Motor neuron (in vitro differentiated cells): ENCODE measurements around the gene KIRREL1. TPM values are rescaled to one million over a fixed set of nuclear protein-coding genes. Genes with fewer than 3 reads are reported as not detected.

Experiments
- ATAC-seq, 8 experiments: fragments of 200-7000 bp; cut with Tn5 transposase; replicated peaks in 6 of 8; 2 replicates each; pipeline ENCODE4 v1.8.0; 2021; ENCODE audit warnings: mild to moderate bottlenecking in 8 of 8, moderate library complexity in 8 of 8
- H3K27ac ChIP-seq, 2 donors: fragments of 250-450 bp; sonication (Bioruptor Pico); 2 replicates each; pipeline ENCODE4 v1.9.0; 2021; ENCODE audit warnings: antibody characterized with exemption in 2 of 2, mild to moderate bottlenecking in 2 of 2, moderate library complexity in 1 of 2
- H3K4me1 ChIP-seq, 2 donors: fragments of 250-450 bp; sonication (Bioruptor Pico); replicated peaks in 1 of 2; 2 replicates each; pipeline ENCODE4 v1.6.1; 2021; ENCODE audit warnings: antibody characterized with exemption in 2 of 2, mild to moderate bottlenecking in 2 of 2, moderate library complexity in 1 of 2
- H3K4me3 ChIP-seq, 5 donors: fragments of 250-450 bp; sonication (Bioruptor Pico); 2 replicates each; pipeline ENCODE4 v1.9.0; 2021; ENCODE audit warnings: antibody characterized with exemption in 5 of 5, mild to moderate bottlenecking in 5 of 5, moderate library complexity in 4 of 5
- whole genome bisulfite sequencing, 10 experiments: fragments of 450-650 bp; shearing (Covaris generic); methylation state at CpG; one replicate each; pipeline ENCODE4 v1.0.0; 2022; 5-methylcytosine and 5-hydroxymethylcytosine counted together
- in situ Hi-C, 9 experiments: fragments of 400-800 bp; cut with MboI; loops; one replicate each; pipeline ENCODE4 v1.15.0; 2021; ENCODE audit warnings: low sequenced_read_pairs in 9 of 9, low pct_unique_long_range_greater_than_20kb in 2 of 9; ENCODE audit not compliant: unreplicated experiment in 9 of 9
- total RNA-seq, 8 experiments: library from RNA; unstranded; fragments of 300-600 nt; gene quantifications; 2 replicates each; pipeline versions ENCODE4 v1.2.3 to v1.2.4, GENCODE V29; 2022

KIRREL1 gene
- total RNA-seq, 8 experiments from 2014 or later: 22.9 to 52.3 (median 35.4) TPM

DNA sequence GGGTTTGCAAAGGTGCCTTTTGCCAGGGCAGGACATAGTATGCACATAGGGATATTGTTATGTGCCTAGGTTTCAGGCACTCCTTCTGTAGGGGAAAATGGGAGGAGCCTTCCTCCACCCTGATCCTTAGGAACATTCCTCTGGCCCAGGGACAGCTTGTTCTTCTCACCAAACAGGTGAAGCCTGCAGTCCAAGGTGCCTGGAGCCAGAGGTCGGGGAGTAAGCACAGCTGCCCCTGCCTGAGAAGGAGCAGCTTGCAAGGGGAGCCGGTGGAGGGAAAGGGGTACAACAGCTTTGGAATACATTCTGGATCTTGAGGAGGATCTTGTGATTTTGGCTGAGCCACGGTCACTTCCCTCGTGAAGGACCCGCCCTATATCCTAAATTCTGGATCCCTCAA lies 104.8 kb downstream of the KIRREL1 start:
- ATAC-seq: no peak
- in situ Hi-C loops: loop anchor here in 1 of 9 experiments (10.0 kb wide), 1 partner anchor 113 kb away; no protein-coding TSS in a partner anchor

DNA sequence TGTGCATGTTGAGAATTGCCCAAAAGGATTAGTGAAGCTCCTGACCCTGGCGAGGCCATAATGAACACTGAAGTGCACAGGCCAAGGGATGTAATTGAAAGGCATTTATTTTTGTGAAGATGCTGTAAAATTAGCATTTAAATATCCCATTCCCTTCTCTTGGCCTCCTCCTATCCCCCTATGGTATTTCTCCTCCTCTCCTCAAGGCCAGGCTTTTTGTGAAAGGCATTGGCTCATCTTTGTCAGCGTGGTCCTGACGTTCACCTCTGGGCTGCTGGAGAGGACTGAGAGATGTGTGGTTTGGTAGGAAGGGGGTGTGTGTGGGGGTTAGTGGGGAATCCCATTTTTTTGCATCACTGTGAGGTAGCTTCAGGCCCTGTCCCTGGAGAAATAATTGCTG lies 105.7 kb downstream of the KIRREL1 start:
- H3K4me1 ChIP-seq: peaks cover 48 to 57% of the 10 kb centered on the region in 2 donors

More for the DNA sequence above, 104.8 kb downstream of the KIRREL1 start:
- no peak overlapping the region for H3K4me3 ChIP-seq
- WGBS, 10 experiments: 40 to 100% (median 88%) methylated on average over 1 to 5 of the region's 5 CpGs; no CpG with 5 or more reads in 3 of the 10 experiments
- H3K27ac ChIP-seq: no peak overlapping the region
- peaks cover 38 to 48% of the 10 kb centered on the region in 2 donors for H3K4me1 ChIP-seq

DNA sequence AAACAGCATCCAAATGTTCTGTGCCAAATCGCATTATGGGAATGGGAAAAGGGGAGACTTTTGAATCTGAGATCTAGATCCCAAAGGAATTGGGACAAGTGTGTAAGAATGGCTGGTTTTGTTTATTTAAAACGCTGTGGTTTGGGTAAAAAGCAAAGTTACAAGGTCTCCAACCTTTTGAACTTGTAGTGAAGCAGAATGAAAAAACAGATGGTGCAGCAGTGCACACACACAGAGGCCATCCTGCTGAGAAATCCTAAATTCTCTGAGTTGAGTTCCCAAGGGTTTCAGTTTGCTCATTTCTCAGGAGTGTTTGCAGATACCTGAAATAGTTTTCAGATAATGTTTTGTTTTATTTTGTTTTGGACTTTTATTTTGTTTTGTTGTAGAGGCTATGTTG lies 107.1 kb downstream of the KIRREL1 start:
- Histone ChIP-seq H3K4me1 (peaks cover 57 to 70% of the 10 kb centered on the region in 2 donors), H3K27ac (no peak overlapping the region), H3K4me3 (no peak overlapping the region)
- no peak for ATAC-seq
- in situ Hi-C loops: loop anchor here in 4 of 9 experiments (25.0 kb wide), 3 partner anchors 113 to 913 kb away; partner anchors contain the start of genes KIRREL1 (in 3 of the 4) and FCRL4 (in 2 of the 4)
- 0 to 80% (median 50%) methylated on average over 1 to 2 of the region's 2 CpGs; no CpG with 5 or more reads in 2 of the 10 experiments for WGBS, 10 experiments

More for the DNA sequence above, 105.7 kb downstream of the KIRREL1 start:
- ATAC-seq: peak in 3 of 8 experiments; percentile 35 to 61 (median 46)
- Histone ChIP-seq H3K4me3 (no peak overlapping the region), H3K27ac (peak overlapping the region in 1 of 2 donors; percentile 18)
- WGBS, 10 experiments: 6 to 92% (median 44%) methylated on average over 1 to 3 of the region's 3 CpGs; no CpG with 5 or more reads in 4 of the 10 experiments
- in situ Hi-C loops: loop anchor here in 1 of 9 experiments (10.0 kb wide), 1 partner anchor 114 kb away; no protein-coding TSS in a partner anchor

DNA sequence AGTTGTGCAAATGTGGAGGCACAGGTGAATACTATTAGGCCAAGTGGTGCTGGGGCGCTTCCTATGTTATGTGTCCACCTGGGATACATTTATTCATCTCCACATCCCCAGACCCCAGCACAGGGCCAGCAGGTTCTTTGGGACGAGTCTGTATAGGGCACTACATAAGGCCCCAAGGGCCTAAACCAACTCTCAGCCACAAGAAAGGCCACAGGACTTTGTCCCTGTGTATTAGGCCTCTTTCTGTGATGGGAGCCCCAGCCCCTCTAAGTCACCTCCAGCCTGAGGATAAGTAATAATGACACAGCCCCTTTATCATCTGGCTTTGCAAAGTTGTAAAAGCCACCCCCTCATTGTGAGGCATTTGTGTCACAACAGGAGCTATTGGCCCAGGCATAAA lies 108.0 kb downstream of the KIRREL1 start:
- ATAC-seq: no peak
- 89 to 100% (median 100%) methylated on average over 1 to 2 of the region's 2 CpGs; no CpG with 5 or more reads in 2 of the 10 experiments for WGBS, 10 experiments
- in situ Hi-C loops: loop anchor here in 4 of 9 experiments (25.0 kb wide), 3 partner anchors 114 to 914 kb away; partner anchors contain the start of genes KIRREL1 (in 3 of the 4) and FCRL4 (in 2 of the 4)
- H3K4me1 ChIP-seq: peaks cover 65 to 80% of the 10 kb centered on the region in 2 donors
- H3K27ac ChIP-seq: no peak overlapping the region
- no peak overlapping the region for H3K4me3 ChIP-seq

- no peak overlapping the region for H3K27ac ChIP-seq
- ATAC-seq: peak; percentile 8 to 87 (median 70)
- no peak overlapping the region for H3K4me3 ChIP-seq
- WGBS, 10 experiments: 0 to 23% (median 10%) methylated on average over 1 of the region's 1 CpG; no CpG with 5 or more reads in 3 of the 10 experiments
- in situ Hi-C loops: loop anchor here in 4 of 9 experiments (25.0 kb wide), 3 partner anchors 115 to 915 kb away; partner anchors contain the start of genes KIRREL1 (in 3 of the 4) and FCRL4 (in 2 of the 4)
- H3K4me1 ChIP-seq: peaks cover 65 to 81% of the 10 kb centered on the region in 2 donors
These were observed 108.5 kb downstream of the KIRREL1 start for GRCh38 chr1:158101927-158102326.

DNA sequence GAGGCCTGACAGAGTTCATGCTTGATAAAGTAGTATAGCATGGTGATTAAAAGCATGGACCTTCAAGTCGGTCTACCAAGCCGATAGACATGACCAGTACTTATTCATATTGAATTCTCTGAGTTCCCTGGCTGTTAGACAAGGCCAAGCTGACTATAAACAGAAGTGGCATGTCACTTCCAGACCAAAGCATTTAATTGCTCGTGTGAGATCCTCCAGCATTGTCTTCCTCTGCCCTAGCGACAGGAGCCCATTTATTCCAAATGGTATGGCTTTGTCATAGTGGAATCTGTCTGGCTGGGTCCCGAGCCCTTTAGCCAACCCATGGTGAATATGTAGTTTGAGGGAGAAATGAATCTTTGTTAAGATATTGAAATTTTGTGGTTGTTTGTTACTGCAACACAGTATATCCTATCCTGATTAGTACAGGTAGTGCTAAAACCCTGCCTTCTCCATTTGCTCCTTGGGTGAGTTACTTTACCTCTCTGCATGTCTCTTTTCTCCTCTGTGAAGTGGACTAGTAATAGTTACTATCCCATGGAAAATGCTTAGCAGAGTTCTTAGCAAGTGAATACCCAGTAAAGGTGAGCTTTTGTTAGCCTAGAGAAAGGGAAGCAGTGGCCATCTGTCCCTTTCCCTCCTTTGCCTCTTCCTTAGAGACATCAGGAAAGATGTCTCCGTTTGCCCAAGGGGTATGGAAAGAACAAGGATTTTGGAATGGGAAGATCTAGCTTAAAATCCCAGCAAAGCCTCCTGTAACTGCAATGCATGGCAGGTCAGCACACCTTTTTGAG lies 109.6 kb downstream of the KIRREL1 start:
- 14 to 80% (median 43%) methylated on average over 1 to 5 of the region's 6 CpGs; no CpG with 5 or more reads in 1 of the 10 experiments for WGBS, 10 experiments
- Histone ChIP-seq H3K4me1 (peaks cover 69 to 85% of the 10 kb centered on the region in 2 donors), H3K27ac (no peak overlapping the region), H3K4me3 (no peak overlapping the region)
- ATAC-seq: peak in 3 of 8 experiments; percentile 8 to 44 (median 29)
- in situ Hi-C loops: loop anchor here in 4 of 9 experiments (25.0 kb wide), 3 partner anchors 116 to 916 kb away; partner anchors contain the start of genes KIRREL1 (in 3 of the 4) and FCRL4 (in 2 of the 4)

DNA sequence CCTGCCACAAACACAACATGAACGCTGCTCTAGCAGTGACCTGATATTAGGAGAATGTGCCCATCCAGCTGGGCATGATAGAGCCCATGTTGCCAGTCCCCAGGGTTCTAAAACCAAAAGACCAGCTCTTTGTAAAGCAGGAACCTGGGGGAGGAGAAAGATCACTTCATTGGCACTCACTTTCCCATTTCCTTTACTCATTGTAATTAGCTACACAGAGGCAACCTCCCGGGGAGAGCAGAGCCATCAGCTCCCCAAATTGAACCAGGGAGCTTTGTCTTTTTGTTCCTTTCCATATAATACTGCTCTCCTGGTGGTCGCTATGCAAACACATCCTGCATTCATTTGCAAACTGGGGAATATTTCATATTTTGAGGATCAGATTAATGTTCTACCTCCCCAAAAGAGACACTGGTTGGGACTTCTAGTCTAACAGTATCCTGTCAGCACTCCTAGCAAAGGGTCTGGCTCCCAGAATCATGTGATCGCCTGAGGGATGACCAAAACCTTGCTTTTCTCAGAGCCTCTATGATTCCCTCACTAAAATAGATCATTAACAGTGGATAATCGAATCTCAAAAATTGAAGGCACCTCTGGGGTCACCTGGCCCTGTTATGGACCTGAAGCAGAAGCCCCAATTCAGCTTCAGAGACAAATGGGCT lies 110.5 kb downstream of the KIRREL1 start:
- WGBS, 10 experiments: 0 to 66% (median 29%) methylated on average over 1 to 5 of the region's 5 CpGs; no CpG with 5 or more reads in 3 of the 10 experiments
- Histone ChIP-seq H3K4me3 (no peak overlapping the region), H3K27ac (no peak overlapping the region), H3K4me1 (peaks cover 63 to 78% of the 10 kb centered on the region in 2 donors)
- in situ Hi-C loops: loop anchor here in 4 of 9 experiments (25.0 kb wide), 3 partner anchors 117 to 917 kb away; partner anchors contain the start of genes KIRREL1 (in 3 of the 4) and FCRL4 (in 2 of the 4)
- no peak for ATAC-seq

GRCh38 chr1:158104891-158105290 lies 111.4 kb downstream of the KIRREL1 start:
- no peak for ATAC-seq
- in situ Hi-C loops: loop anchor here in 4 of 9 experiments (25.0 kb wide), 3 partner anchors 118 to 918 kb away; partner anchors contain the start of genes KIRREL1 (in 3 of the 4) and FCRL4 (in 2 of the 4)
- Histone ChIP-seq H3K27ac (no peak overlapping the region), H3K4me1 (peaks cover 56 to 69% of the 10 kb centered on the region in 2 donors), H3K4me3 (no peak overlapping the region)
- WGBS, 10 experiments: 0 to 42% (median 19%) methylated on average over 2 of the region's 2 CpGs; no CpG with 5 or more reads in 1 of the 10 experiments

DNA sequence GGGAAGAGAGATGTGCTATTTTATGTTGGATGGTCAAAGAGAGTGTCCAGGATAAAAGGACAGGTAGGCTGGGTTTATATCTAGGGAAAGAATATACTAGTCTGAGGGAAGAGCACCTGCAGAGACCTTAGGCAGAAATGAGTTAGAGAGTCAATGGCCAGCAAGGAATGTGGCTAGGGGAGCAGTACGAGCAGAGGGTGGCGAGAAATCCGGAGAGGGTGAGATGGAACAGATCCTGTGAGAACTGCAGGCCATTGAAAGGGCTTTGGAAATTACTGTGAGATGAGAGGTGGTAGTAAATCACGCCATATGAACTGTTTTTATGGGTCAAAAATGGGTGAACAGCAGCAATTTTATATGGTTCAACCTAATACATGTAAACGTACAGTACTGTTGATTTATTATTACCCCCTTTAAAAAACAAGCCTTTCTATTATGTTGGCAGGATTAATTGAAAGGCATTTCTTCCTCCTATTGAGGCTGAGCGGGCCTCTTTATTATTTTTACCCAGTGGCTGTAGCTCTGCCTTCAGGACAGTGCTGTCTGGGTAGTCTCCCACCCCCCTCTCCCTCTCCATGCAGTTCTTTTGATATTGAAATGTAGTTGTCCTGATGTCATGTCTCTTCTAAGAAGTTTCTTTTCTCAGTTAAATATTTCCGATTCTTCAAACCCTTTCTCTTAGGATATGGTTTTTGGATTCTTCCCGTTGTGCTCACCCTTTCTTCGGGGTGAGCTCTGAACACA lies 112.1 kb downstream of the KIRREL1 start:
- H3K4me1 ChIP-seq: peaks cover 54 to 63% of the 10 kb centered on the region in 2 donors
- WGBS, 10 experiments: 15 to 66% (median 41%) methylated on average over 4 to 9 of the region's 9 CpGs
- H3K4me3 ChIP-seq: no peak overlapping the region
- peak overlapping the region in 1 of 2 donors; percentile 11 for H3K27ac ChIP-seq
- peak in 5 of 8 experiments; percentile 56 to 74 (median 73) for ATAC-seq
- in situ Hi-C loops: loop anchor here in 4 of 9 experiments (25.0 kb wide), 3 partner anchors 118 to 918 kb away; partner anchors contain the start of genes KIRREL1 (in 3 of the 4) and FCRL4 (in 2 of the 4)

- Histone ChIP-seq H3K4me3 (no peak overlapping the region), H3K27ac (no peak overlapping the region), H3K4me1 (peaks cover 39 to 51% of the 10 kb centered on the region in 2 donors)
- ATAC-seq: peak in 5 of 8 experiments; percentile 18 to 40 (median 24)
- 0 to 70% (median 47%) methylated on average over 1 to 2 of the region's 2 CpGs; no CpG with 5 or more reads in 3 of the 10 experiments for WGBS, 10 experiments
- in situ Hi-C loops: loop anchor here in 4 of 9 experiments (25.0 kb wide), 3 partner anchors 121 to 921 kb away; partner anchors contain the start of genes KIRREL1 (in 3 of the 4) and FCRL4 (in 2 of the 4)
These were observed 114.5 kb downstream of the KIRREL1 start for GRCh38 chr1:158107916-158108315.

- in situ Hi-C loops: loop anchor here in 5 of 9 experiments (10.0 to 25.0 kb wide), 4 partner anchors 126 to 926 kb away; partner anchors contain the start of genes KIRREL1 (in 3 of the 5) and FCRL4 (in 2 of the 5)
- ATAC-seq: peak; percentile 72 to 87 (median 75)
- WGBS, 10 experiments: 20 to 53% (median 40%) methylated on average over 1 to 19 of the region's 58 CpGs; no CpG with 5 or more reads in 1 of the 10 experiments
- peak overlapping the region; percentile 14 to 46 (median 33) for H3K4me3 ChIP-seq
- H3K27ac ChIP-seq: no peak overlapping the region
- peaks cover 37 to 44% of the 10 kb centered on the region in 2 donors for H3K4me1 ChIP-seq
These were observed 119.7 kb downstream of the KIRREL1 start for GRCh38 chr1:158112994-158113758.
